Measurements from ENCODE around the gene MCU.

Gene MCU

DNA sequence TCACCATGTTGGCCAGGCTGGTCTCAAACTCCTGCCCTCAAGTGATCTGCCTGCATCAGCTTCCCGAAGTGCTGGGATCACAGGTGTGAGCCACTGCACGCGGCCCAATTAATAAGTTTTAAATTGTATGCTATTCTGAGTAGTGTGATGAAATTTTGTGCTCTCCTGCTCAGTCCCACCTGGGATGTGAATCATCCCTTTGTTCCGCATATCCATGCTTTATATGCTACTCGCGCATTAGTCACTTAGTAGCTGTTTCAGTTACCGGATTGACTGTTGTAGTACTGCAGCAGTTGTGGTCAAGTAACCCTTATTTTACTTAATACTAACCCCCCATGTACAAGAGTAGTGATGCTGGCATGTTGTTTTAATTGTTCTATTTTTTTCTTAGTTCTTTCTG, 154.3 kb downstream of the MCU start:
- no peak for DNase-seq (ENCODE audit: low spot score)

DNA sequence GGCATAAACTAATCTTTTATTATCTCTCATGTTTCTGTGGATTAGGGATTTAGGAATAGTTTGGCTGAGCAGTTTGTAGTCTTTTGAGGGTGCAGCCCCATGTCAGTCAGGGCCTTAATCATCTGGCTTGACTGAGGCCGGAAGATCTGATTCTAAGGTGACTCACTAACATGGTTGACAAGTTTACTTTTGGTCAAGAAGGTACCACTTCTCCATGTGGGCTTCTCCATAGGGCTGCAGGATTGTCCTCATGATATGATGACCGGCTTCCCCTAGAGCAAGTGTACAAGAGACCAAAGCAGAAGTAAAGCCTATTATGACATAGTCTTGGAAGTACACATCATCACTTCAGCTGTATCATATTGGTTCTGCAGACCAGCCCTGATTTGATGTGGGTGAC, 155.7 kb downstream of the MCU start:
- no peak for DNase-seq (ENCODE audit: low spot score)

DNA sequence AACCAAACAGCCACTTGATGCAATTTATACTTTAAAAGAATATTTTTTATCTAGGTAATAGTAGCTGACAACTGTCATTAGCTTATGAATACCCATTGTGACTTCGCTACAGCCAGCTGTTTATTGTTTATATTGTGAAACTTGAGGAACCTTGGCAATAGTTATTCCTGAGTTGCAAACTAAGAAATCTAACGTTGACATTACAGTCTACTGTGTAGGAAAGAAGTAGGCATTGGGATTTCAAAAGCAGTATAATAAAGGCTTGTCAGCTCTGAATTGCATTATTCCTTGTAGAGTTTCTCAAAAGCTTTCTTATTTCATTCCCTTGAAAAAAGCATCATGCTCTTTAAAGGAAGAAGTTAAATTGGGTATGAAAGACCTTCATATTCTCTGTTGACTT, 158.9 kb downstream of the MCU start:
- no peak for DNase-seq (ENCODE audit: low spot score)

DNA sequence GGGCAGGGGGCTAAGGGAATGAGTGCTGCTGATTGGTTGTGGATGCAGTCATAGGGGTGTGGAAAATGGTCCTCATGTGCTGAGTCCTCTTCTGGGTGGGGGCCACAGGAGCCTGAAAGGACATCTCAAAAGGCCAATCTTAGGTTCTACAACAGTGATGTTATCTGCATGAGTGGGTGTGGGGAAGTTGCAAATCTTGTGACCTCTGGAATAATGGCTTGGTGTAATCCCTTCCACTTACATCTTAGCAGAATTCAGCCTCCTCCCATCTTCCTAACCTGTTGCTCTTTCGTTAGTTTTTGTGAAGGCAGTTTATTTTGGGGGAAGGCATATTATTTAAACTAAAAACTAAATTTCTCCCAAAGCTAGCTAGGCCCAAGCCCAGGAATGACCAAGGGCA, 159.6 kb downstream of the MCU start:
- no peak for DNase-seq (ENCODE audit: low spot score)

DNA sequence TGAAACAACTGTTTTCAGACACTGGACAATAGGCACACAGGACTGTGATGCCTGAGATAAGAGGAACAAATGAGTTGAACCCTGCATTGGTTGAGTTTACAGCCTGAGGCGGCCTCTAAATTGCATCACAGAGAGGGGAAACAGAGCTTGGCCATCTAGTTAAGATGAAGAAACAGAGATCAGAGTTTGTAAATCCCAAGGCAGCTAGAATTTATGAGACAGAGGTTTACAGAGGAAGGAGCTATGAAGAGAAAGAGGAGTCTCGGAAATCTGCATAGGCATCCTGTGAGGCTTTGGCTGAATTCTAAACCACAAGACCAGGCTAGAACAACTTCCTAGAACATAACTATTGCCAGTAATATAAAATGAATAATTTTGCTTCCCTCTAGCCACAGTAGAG, 160.6 kb downstream of the MCU start:
- DNase-seq (ENCODE audit: low spot score) = no peak

DNA sequence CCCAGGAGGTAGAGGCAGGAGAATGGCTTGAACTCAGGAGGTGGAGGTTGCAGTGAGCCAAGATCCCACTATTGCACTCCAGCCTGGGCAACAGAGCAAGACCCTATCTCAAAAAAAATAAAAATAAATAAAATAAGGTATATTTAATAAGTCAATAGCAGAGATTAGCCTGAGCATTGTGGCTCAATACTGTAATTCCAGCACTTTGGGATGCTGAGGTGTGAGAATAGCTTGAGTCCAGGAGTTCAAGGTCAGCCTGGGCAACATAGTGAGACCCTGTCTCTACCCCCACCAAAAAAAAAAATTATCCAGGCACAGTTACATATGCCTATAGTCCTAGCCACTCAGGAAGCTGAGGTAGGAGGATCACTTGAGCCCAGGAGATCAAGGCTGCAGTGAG, 163.2 kb downstream of the MCU start:
- no peak for DNase-seq (ENCODE audit: low spot score)

DNA sequence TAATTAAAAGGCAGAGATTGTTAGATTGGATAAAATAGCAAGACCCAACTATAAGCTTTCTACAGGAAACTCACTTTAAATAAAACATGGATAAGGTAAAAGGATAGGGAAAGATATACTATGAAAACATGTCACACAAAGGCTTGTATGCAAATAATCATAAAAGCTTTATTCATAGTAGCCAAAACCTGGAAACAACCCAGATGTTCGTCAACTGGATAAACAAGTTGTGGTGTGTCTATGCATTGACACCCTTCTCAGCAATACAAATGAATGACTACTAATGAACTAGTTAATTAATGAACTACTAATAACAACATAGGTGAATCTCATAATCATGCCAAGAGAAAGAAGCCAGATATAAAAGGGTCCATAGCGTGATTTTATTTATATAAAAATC, 163.8 kb downstream of the MCU start:
- no peak for DNase-seq (ENCODE audit: low spot score)

DNA sequence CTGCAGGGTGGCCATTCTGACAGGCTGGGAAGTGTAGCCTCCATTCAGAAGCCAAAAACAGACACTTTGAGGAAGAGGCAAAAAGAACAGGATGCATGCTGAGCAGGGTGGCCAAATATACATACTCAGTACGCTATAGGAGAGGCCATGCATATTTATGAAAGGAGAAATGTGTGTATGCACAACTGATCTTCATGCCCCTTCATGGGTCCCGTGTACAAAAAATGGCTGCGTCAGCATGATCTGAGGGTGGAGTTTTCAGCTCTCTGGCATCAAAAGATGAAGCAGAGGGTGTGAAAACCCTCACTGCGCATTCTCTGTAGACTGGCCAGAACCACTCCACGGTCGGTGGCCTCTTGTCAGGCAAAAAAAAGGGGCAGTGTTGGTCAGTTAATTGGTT, 166.1 kb downstream of the MCU start:
- DNase-seq (ENCODE audit: low spot score) = no peak

DNA sequence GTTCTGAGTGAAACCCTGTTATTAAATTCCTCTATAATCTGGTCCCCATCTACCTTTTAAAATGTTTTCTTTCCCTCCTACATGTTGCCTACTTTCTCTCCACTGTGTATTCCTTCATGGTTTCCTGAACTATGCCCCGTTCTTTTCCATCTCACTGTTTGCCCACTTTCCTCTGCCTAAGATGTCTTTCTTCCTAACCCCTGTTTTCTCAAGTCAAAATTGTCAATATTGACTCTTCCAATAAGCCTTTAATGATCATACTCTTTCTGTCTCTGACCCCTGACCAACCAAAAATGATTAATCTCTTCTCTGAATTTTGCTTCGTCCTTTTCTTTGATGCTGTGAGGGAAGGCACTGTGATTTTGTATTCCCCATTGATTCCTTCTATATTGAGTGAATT, 171.0 kb downstream of the MCU start:
- no peak for DNase-seq (ENCODE audit: low spot score)

DNA sequence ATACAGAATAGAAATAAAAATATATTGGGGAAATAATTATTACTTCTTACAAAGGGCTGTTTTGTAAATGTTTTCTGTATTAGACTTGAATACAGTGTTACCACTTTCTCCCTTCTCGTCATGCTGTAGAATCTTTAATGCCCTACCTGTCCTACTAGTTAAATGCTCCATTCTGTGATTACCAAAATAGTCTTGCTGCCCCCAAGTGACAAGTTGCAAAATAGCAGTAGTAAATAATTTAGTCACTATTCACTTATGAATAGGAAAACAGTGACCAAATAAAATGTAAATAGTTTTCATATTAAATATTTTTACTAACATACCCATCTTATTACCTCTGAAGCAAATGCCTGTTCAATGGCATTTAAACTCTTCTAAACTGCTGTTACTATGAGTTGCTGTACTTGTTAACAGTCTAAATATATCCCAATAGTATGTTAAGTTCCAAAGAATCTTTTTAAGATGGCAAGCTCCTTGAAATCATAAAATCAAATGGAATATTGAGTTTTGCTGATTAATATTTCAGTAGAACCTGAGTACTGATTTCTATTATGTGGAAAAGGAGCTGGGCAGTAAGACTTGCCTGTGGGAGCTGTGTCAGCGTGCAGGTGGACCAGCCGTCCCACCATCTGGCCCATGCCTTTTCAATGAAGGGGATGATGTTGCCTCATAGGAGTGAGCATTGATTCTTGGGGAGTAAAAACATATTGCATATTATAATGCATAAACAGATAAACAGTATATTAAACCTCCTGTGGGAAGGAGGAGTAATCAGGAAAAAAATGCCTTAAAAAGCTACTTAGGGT, 183.5 kb downstream of the MCU start:
- no peak for DNase-seq (ENCODE audit: low spot score)

DNA sequence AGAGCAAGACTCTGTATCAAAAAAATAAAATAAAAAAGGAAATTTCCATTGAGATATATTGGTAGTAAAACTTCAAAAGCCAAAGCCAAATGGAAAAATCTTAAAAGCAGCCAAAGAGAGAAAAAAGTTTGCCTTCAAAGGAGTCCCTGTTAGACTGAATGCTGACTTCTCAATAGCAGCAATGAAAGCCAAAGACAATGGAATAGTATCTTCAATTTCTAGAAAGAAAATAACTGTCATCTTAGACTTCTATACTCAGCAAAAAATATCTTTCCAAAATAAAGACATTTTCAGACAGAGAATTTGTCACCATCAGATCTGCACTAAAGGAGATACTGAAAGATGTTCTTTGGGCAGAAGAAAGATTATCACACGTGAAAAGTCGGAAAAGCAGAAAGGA, 187.3 kb downstream of the MCU start:
- no peak for DNase-seq (ENCODE audit: low spot score)

DNA sequence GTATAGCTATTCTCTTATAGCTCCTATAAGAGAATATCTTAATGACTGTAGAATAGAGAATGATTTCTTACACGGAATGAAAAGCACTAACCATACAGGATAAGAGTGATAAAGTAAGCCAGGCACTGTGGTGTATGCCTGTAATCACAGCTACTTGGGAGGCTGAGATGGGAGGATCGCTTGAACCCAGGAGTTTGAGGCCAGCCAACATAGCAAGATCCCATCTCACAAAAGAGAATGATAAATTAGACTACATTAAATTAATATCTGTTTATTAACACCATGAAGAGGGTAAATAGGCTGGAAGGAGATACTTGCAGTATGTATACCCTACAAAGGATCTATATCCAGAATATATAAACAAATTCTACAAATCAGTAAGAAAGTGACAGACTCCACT, 189.3 kb downstream of the MCU start:
- no peak for DNase-seq (ENCODE audit: low spot score)

DNA sequence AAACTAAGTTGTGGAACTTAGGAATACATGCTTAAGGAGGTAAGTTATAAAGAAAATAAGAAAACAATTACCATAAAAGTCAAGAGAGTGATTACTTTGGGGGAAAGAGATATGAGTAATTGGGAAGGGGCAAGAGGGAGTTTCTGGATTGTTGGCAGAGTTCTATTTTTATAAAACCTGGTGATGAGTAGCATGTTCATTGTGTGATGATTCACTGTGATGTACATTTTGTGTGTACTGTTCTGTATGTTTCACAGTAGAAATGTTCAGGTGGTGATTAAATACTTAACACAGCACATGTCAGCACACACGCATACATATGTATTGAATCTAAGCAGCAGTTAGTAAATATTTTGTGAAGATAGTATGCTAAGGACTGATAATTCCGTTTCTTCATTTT, 191.9 kb downstream of the MCU start:
- DNase-seq (ENCODE audit: low spot score) = no peak

DNA sequence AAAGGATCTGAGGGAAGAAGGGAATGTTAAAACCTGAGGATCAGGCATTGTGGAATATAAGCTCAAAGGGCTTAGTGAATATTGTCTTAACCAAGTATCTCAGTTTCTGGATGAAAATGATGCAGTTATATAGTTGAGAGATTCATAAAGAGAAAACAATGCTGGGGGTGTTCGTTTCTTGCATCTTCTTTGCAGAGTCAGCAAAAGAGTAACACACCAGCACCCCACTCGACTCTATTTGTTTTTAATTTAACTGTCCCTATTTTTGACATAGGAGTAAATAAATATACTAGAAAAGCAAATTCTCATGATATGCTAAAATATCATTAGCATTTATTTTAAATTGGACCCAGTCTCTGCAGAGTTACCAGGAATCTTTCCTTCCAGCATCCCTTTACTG, 194.0 kb downstream of the MCU start:
- no peak for DNase-seq (ENCODE audit: low spot score)

DNA sequence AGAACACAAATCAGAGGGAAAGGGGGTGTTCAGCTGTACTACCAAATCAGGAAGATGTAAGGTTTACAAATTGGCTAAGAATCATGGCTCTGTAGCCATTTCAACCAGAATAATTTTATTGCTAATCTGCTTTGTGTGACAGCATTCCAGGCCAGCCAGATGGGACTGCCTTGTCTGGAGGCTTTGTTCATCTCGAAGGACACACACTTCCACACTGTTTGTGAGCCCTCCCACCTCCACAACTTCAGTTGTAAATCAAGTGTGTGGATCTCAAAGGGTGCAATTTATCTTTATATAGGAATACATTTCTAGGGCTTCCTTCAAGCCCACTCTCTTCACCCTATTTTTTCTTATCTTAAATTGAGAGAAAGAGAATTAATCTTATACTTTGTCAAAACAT, 194.7 kb downstream of the MCU start:
- no peak for DNase-seq (ENCODE audit: low spot score)

DNA sequence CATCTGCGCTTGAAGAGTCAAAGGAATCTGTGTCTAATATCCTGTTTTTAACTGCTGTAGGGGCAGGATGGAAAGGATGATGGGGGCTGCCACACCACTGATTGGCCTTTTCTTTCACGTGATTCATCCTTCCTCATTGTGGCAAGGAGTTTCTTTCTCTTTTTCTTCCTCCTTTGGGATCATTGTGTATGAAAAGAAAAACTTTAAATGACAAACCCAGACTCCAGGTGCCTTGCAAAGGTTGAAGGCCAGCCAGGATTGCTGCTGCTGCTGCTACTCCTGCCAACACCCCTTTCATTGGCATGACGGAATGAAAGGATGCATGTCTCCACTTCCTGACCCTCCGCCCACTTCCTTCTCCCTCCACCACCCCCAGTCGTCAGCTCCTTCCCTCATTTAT, 195.1 kb downstream of the MCU start:
- DNase-seq (ENCODE audit: low spot score) = no peak

DNA sequence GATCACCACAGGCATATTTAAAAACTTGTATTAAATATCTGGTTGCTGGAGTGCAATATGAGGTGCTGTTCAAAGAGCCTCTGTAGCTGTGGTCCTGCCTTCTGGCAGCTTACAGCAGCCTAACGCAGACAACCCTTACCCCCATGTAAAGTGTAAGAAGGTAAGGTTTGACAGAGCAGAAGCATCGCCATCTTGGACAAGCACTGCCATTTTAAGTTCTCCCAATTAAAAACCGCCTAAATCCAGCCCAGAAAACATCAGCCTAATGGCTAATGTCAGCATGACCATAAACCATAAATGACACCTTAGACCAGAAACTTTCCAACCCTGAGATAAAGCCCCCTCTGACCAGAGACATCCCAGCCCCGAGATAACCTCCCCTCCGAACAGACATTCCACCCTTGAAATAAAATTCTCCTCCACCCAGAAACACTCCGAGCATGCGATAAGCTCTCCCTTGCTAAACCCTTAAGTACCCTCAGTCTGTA, 196.3 kb downstream of the MCU start:
- no peak for DNase-seq (ENCODE audit: low spot score)

DNA sequence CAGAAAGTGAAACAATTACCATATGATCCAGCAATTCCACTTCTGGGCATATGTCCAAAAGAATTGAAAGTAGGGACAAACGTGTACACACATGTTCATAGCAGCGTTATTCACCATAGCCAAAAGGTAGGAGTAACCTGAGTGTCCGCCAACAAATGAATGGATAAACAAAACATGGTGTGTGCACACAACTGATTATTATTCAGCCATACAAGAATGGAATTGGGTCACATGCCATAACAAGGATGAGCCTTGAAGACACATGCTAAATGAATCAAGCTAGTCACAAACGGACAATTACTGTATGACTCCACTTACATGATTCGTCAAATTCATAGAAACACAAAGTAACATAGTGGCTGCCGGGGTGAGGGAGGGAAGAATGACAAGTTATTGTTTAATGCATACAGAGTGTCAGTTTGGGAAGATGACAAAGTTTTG, 197.5 kb downstream of the MCU start:
- DNase-seq (ENCODE audit: low spot score) = no peak

DNA sequence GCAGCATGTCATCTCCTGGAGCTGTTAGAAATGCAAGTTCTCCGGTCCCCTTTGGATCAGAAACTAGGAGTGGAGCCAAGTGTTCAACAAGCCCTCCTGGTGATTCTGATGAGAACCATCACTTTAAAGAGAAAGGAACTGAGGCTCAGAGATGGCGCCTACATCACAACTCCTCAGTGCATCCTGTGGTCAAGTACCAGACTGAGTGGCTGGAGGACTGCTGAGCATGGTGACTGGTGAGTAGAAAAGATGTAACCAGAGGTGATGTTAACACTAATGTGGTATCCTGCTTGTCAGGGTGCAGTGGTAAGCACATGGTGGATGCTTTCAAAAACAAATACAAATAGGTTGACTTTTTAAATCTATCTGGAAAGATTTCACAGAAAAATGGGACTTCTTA, 198.1 kb downstream of the MCU start:
- DNase-seq (ENCODE audit: low spot score) = no peak

DNA sequence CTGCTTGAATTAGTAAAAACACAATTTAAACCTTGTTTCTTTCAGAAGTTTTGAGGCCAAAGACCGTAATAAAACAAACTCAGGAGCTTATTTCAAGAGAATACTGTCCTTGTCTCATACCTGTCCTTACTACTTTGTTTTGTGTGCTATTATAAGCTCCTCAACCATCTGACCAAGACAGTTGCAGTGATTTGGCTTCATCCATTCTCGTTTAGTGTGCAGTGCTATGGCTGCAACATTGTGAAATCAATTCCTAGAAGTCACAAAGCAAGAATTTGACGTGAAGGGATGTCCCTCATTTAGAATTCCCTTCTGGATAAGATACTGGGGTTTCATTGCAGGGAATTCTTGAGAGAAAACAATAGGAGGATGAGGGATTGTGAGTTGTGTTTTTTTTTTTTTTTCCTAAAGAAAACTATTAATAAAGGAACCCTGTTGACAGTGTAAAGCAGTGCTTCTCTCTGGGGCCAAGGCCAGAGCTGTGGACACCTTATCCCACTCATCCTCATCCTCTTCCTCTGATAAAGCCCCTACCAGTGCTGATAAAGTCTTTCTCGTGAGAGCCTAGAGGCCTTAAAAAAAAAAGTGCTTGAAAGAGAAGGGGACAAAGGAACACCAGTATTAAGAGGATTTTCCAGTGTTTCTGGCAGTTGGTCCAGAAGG, 201.3 kb downstream of the MCU start, which contains the start of gene OIT3:
Gene OIT3 (plus strand): TSS at position 604 of the 663 bp plus-strand sequence. CDS start 60 bp downstream, outside the sequence.
- no peak for DNase-seq (ENCODE audit: low spot score)

DNA sequence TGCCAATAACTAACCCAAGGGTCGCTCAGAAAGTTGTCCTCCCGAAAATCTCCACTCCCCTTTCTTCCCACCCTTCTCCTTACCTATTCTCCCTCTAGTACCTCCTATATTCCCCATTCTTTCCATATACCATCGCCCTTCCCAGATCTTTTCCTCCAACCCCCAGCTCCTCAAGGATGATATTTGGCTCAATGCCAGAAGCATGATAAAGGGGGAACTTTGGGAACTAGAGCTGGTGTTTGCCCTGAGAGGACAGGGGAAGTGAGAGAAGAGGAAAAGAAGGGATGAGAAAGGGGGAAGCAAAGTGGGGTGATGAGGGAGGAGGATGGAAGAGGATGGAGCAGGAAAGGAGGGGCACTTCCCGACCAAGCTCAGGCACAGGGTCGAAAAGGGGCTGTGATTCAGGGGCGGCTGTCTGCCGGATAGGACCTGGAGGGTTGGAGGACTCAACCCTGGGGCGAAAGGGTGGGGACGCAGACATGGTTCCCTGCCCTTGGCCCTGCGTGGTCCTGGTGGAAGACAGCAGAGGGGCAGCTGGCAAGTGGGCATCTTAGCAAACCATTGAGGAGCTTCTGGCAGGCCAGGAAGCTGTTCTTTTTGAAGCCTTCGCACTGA, 203.4 kb downstream of the MCU start:
- DNase-seq (ENCODE audit: low spot score) = no peak

DNA sequence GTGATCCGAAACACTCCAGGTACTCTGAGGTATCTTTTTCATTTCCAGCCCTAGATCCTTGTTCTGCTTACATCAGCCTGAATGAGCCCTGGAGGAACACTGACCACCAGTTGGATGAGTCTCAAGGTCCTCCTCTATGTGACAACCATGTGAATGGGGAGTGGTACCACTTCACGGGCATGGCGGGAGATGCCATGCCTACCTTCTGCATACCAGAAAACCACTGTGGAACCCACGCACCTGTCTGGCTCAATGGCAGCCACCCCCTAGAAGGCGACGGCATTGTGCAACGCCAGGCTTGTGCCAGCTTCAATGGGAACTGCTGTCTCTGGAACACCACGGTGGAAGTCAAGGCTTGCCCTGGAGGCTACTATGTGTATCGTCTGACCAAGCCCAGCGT, 206.7 kb downstream of the MCU start:
- DNase-seq (ENCODE audit: low spot score) = no peak

DNA sequence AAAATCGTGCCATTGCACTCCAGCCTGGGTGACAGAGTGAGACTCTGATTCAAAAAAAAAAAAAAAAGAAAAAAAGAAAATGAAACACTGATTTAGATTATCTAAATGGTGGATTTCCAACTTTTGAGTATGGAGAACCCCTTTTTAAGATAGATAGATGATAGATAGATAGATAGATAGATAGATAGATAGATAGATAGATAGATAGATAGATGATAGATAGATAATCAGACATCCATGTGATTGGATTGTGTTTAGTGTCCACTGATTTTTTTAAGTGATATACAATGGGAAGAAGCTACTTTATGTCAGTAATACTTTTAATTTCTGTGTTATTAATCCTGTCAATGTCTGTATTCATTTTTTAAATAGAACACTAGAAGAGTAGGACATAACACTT, 207.6 kb downstream of the MCU start:
- no peak for DNase-seq (ENCODE audit: low spot score)

Data from hepatic stellate cell (primary cell).